ENCODE measurements around the gene OVCH1. TPM values are rescaled to one million over a fixed set of nuclear protein-coding genes. Genes with fewer than 3 reads are reported as not detected.
"Not testable (repeated sequence)": the region's sequence is repeated elsewhere in the genome, so short reads cannot be mapped to it uniquely, and the experiment has no call there.

Gene OVCH1
- total RNA-seq, 1 donor from 2014 or later = not detected

- Mint-ChIP-seq H3K27me3 (ENCODE audit: insufficient read depth, low read depth) (no peaks in the 10 kb centered on the region), H3K36me3 (no peaks in the 10 kb centered on the region), H3K9me3 (no peaks in the 10 kb centered on the region), H3K4me3 (no peak overlapping the region), H3K27ac (no peak overlapping the region), H3K4me1 (no peaks in the 10 kb centered on the region)
- no peak for TF ChIP-seq EZH2 (IDR thresholded peaks at IDR 0.05)
- no peak for TF ChIP-seq CTCF (IDR thresholded peaks at IDR 0.05)
- TF ChIP-seq EZH2phosphoT487 (IDR thresholded peaks at IDR 0.05) = no peak
- Histone ChIP-seq H3F3A (ENCODE audit: low read depth) (no peaks in the 10 kb centered on the region), H3K36me3 (no peaks in the 10 kb centered on the region), H3K4me2 (no peak overlapping the region), H3K4me1 (no peaks in the 10 kb centered on the region), H4K20me1 (ENCODE audit: low read depth) (no peaks in the 10 kb centered on the region), H3K4me3 (no peak overlapping the region), H3K27me3 (no peaks in the 10 kb centered on the region), H2AFZ (replicated peaks) (no peak overlapping the region), H3K9me3 (ENCODE audit: low read depth) (no peaks in the 10 kb centered on the region), H3K79me2 (ENCODE audit: low read depth) (no peaks in the 10 kb centered on the region), H3K9ac (no peak overlapping the region), H3K27ac (no peak overlapping the region)
- no peak for DNase-seq (ENCODE audit: low spot score)
Measured at GRCh38 chr12:29396774-29397173, 100.7 kb downstream of the OVCH1 start.

- H3K4me1 ChIP-seq = no peaks in the 10 kb centered on the region
- no peaks in the 10 kb centered on the region for H3K36me3 ChIP-seq
- no peaks in the 10 kb centered on the region for H3K27me3 ChIP-seq
- H4K20me1 ChIP-seq (ENCODE audit: low read depth) = no peaks in the 10 kb centered on the region
- H3K9ac ChIP-seq = no peak overlapping the region
- no peak overlapping the region for H3K4me2 ChIP-seq
- TF ChIP-seq EZH2phosphoT487 (IDR thresholded peaks at IDR 0.05) = no peak
- no peak for TF ChIP-seq EZH2 (IDR thresholded peaks at IDR 0.05)
- no peak for TF ChIP-seq CTCF (IDR thresholded peaks at IDR 0.05)
- no peaks in the 10 kb centered on the region for H3K79me2 ChIP-seq (ENCODE audit: low read depth)
- H3K4me3 Mint-ChIP-seq = no peak overlapping the region
- no peaks in the 10 kb centered on the region for H3K9me3 Mint-ChIP-seq
- H3K9me3 ChIP-seq (ENCODE audit: low read depth) = no peaks in the 10 kb centered on the region
- H3K36me3 Mint-ChIP-seq = no peaks in the 10 kb centered on the region
- H3K27ac ChIP-seq = no peak overlapping the region
- no peaks in the 10 kb centered on the region for H3F3A ChIP-seq (ENCODE audit: low read depth)
- H2AFZ ChIP-seq (replicated peaks) = no peak overlapping the region
- H3K4me1 Mint-ChIP-seq = no peaks in the 10 kb centered on the region
- DNase-seq (ENCODE audit: low spot score) = no peak
- no peaks in the 10 kb centered on the region for H3K27me3 Mint-ChIP-seq (ENCODE audit: insufficient read depth, low read depth)
- no peak overlapping the region for H3K4me3 ChIP-seq
- H3K27ac Mint-ChIP-seq = no peak overlapping the region
Measured at GRCh38 chr12:29395356-29395755, 102.1 kb downstream of the OVCH1 start.

- not testable (repeated sequence) for H3K4me1 Mint-ChIP-seq; H3K9me3 ChIP-seq (ENCODE audit: low read depth); H3K4me1 ChIP-seq; H3K4me2 ChIP-seq; H3K36me3 ChIP-seq; H3K27me3 ChIP-seq; H4K20me1 ChIP-seq (ENCODE audit: low read depth); H3F3A ChIP-seq (ENCODE audit: low read depth); H3K4me3 ChIP-seq; H3K79me2 ChIP-seq (ENCODE audit: low read depth); H3K27me3 Mint-ChIP-seq (ENCODE audit: insufficient read depth, low read depth); H3K27ac Mint-ChIP-seq; H3K9ac ChIP-seq; H2AFZ ChIP-seq (replicated peaks); H3K27ac ChIP-seq; DNase-seq (ENCODE audit: low spot score); H3K4me3 Mint-ChIP-seq; H3K9me3 Mint-ChIP-seq; H3K36me3 Mint-ChIP-seq
Measured at GRCh38 chr12:29390419-29390818, 107.1 kb downstream of the OVCH1 start.

- TF ChIP-seq EZH2 (IDR thresholded peaks at IDR 0.05) (no peak), EZH2phosphoT487 (IDR thresholded peaks at IDR 0.05) (no peak), CTCF (IDR thresholded peaks at IDR 0.05) (no peak)
- Histone ChIP-seq H3K4me2 (no peak overlapping the region), H3K36me3 (no peaks in the 10 kb centered on the region), H3K4me1 (no peaks in the 10 kb centered on the region), H3K9ac (no peak overlapping the region), H2AFZ (replicated peaks) (no peak overlapping the region), H3K79me2 (ENCODE audit: low read depth) (no peaks in the 10 kb centered on the region), H4K20me1 (ENCODE audit: low read depth) (no peaks in the 10 kb centered on the region), H3F3A (ENCODE audit: low read depth) (no peaks in the 10 kb centered on the region), H3K27me3 (no peaks in the 10 kb centered on the region), H3K27ac (no peak overlapping the region), H3K4me3 (no peak overlapping the region), H3K9me3 (ENCODE audit: low read depth) (no peaks in the 10 kb centered on the region)
- H3K36me3 Mint-ChIP-seq = no peaks in the 10 kb centered on the region
- no peak overlapping the region for H3K4me3 Mint-ChIP-seq
- H3K27me3 Mint-ChIP-seq (ENCODE audit: insufficient read depth, low read depth) = peaks cover 2% of the 10 kb centered on the region
- H3K27ac Mint-ChIP-seq = no peak overlapping the region
- H3K4me1 Mint-ChIP-seq = no peaks in the 10 kb centered on the region
- no peak for DNase-seq (ENCODE audit: low spot score)
- no peaks in the 10 kb centered on the region for H3K9me3 Mint-ChIP-seq
Measured at GRCh38 chr12:29389295-29389919, 108.1 kb downstream of the OVCH1 start.

GRCh38 chr12:29386084-29386680 is 111.3 kb downstream of the OVCH1 start:
- H3K27ac Mint-ChIP-seq; H3K9me3 Mint-ChIP-seq; H2AFZ ChIP-seq (replicated peaks); H3K27me3 Mint-ChIP-seq (ENCODE audit: insufficient read depth, low read depth); H3K27ac ChIP-seq; H3K4me3 ChIP-seq; H4K20me1 ChIP-seq (ENCODE audit: low read depth); H3K4me1 ChIP-seq; H3K4me1 Mint-ChIP-seq; H3K9me3 ChIP-seq (ENCODE audit: low read depth); H3K9ac ChIP-seq; H3F3A ChIP-seq (ENCODE audit: low read depth); H3K27me3 ChIP-seq; H3K36me3 Mint-ChIP-seq; H3K4me2 ChIP-seq; H3K4me3 Mint-ChIP-seq; H3K79me2 ChIP-seq (ENCODE audit: low read depth); H3K36me3 ChIP-seq; DNase-seq (ENCODE audit: low spot score): not testable (repeated sequence)

GRCh38 chr12:29385194-29385593 is 112.3 kb downstream of the OVCH1 start:
- H3K27me3 Mint-ChIP-seq (ENCODE audit: insufficient read depth, low read depth); H3K4me2 ChIP-seq; H3K36me3 Mint-ChIP-seq; DNase-seq (ENCODE audit: low spot score); H4K20me1 ChIP-seq (ENCODE audit: low read depth); H3K9ac ChIP-seq; H2AFZ ChIP-seq (replicated peaks); H3K9me3 ChIP-seq (ENCODE audit: low read depth); H3F3A ChIP-seq (ENCODE audit: low read depth); H3K79me2 ChIP-seq (ENCODE audit: low read depth); H3K4me1 ChIP-seq; H3K9me3 Mint-ChIP-seq; H3K36me3 ChIP-seq; H3K4me1 Mint-ChIP-seq; H3K27ac Mint-ChIP-seq; H3K4me3 Mint-ChIP-seq; H3K27me3 ChIP-seq; H3K27ac ChIP-seq; H3K4me3 ChIP-seq: not testable (repeated sequence)
